HUES48 (cell line): ENCODE measurements around the gene MYO1E.

Experiments used
- H3K27ac ChIP-seq: one replicate; pipeline ENCODE4 v1.7.0; 2013; ENCODE audit warnings: low read depth, low read length, inconsistent platforms
- H3K27me3 ChIP-seq: 2 replicates; pipeline ENCODE4 v1.6.1; 2013; ENCODE audit warnings: mild to moderate bottlenecking, low read length; ENCODE audit not compliant: control insufficient read depth, insufficient read depth
- H3K36me3 ChIP-seq: 2 replicates; pipeline ENCODE4 v1.6.1; 2013; ENCODE audit warnings: low read length; ENCODE audit not compliant: control insufficient read depth, insufficient read depth
- H3K4me1 ChIP-seq: 2 replicates; pipeline ENCODE4 v1.6.1; 2013; ENCODE audit warnings: mild to moderate bottlenecking, low read length; ENCODE audit not compliant: control insufficient read depth, insufficient read depth
- H3K4me3 ChIP-seq: 2 replicates; pipeline ENCODE4 v1.5.1; 2013; ENCODE audit warnings: mild to moderate bottlenecking, low read depth, low read length
- H3K9ac ChIP-seq: 2 replicates; pipeline ENCODE4 v1.6.1; 2013; ENCODE audit warnings: mild to moderate bottlenecking, low read depth, low read length, moderate library complexity
- H3K9me3 ChIP-seq: 2 replicates; pipeline ENCODE4 v1.6.1; 2013; ENCODE audit warnings: low read length; ENCODE audit not compliant: control insufficient read depth, insufficient read depth

MYO1E gene

GRCh38 chr15:59104912-59105732, 267.5 kb downstream of the MYO1E start, which contains the start of gene CCNB2:
Gene CCNB2, plus strand, starts transcription at chr15:59105146. Its CDS starts 123 bp downstream, at chr15:59105269.
- Histone ChIP-seq H3K4me1 (no peaks in the 10 kb centered on the region), H3K9ac (peak within 1 kb of the TSS; percentile 95), H3K27ac (peak within 1 kb of the TSS; percentile 97), H3K9me3 (no peaks in the 10 kb centered on the region), H3K27me3 (no peaks in the 10 kb centered on the region), H3K4me3 (peak within 1 kb of the TSS; percentile 94), H3K36me3 (peaks cover 37% of the 10 kb centered on the region)

DNA sequence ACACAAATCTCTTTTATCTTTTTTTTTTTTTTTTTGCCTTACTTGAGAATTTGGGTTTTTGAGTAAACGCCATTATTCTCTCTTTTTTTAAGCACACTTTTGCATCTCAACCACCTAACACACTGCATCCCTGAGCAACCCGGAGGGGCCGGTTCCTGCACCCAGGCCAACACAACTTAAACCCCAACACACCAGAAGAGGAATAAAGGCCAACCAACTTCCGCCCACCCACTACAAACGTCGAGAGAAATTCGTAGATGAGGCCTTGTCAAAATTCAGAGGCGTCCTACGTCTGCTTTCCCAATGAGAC, 268.1 kb downstream of the MYO1E start:
- peak overlapping the region; percentile 97 for H3K27ac ChIP-seq
- H3K9ac ChIP-seq = peak overlapping the region; percentile 95
- no peaks in the 10 kb centered on the region for H3K27me3 ChIP-seq
- no peaks in the 10 kb centered on the region for H3K4me1 ChIP-seq
- peak overlapping the region; percentile 94 for H3K4me3 ChIP-seq
- H3K9me3 ChIP-seq = no peaks in the 10 kb centered on the region
- peaks cover 35% of the 10 kb centered on the region for H3K36me3 ChIP-seq

GRCh38 chr15:59099162-59099685, 273.4 kb downstream of the MYO1E start:
- Histone ChIP-seq H3K4me1 (no peaks in the 10 kb centered on the region), H3K27ac (no peak overlapping the region), H3K9ac (no peak overlapping the region), H3K36me3 (peaks cover 31% of the 10 kb centered on the region), H3K4me3 (no peak overlapping the region), H3K9me3 (no peaks in the 10 kb centered on the region), H3K27me3 (no peaks in the 10 kb centered on the region)

DNA sequence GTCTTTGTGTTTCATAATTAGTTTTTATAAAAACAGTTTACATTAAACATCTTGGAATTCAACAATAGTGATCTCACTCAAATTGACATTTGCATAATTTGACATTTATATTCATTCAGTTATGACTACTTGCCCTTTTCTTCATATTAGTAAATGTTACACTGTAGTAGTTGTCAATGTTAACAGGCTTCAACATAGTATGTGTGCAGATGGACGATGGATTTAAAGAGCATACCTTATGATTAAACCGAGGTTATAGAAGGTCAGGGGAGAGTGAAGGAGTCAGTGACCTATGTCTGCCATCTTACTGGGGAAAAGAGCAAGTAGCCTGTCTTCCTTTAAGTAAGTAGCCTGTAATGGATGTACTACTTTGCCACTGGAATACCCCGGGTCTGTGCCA, 276.2 kb downstream of the MYO1E start:
- H3K4me1 ChIP-seq = no peaks in the 10 kb centered on the region
- peaks cover 59% of the 10 kb centered on the region for H3K36me3 ChIP-seq
- H3K9ac ChIP-seq = no peak overlapping the region
- H3K27ac ChIP-seq = no peak overlapping the region
- H3K9me3 ChIP-seq = no peaks in the 10 kb centered on the region
- H3K4me3 ChIP-seq = no peak overlapping the region
- H3K27me3 ChIP-seq = no peaks in the 10 kb centered on the region

GRCh38 chr15:59094077-59094476, 278.6 kb downstream of the MYO1E start:
- no peaks in the 10 kb centered on the region for H3K27me3 ChIP-seq
- no peaks in the 10 kb centered on the region for H3K9me3 ChIP-seq
- no peak overlapping the region for H3K27ac ChIP-seq
- no peak overlapping the region for H3K9ac ChIP-seq
- peaks cover 76% of the 10 kb centered on the region for H3K36me3 ChIP-seq
- no peak overlapping the region for H3K4me3 ChIP-seq
- H3K4me1 ChIP-seq = no peaks in the 10 kb centered on the region

DNA sequence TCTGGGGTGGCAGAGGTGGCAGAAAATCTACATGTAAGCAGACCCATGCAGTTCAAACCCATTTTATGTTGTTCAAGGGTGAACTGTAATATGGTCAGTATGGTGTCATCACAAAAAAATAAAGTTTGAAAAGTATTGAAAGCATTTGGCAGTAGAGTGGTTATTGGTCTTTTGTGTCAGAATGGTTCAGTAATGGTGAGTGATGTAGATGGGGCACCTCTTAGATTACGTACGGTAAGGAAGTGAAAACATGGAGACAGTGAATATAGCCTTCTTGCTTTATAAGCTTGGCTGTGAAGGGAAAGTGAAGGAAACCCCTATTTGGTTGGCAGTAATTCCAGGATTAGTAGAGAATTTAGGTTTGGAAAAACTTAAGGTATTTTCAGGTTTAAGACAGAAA, 284.9 kb downstream of the MYO1E start:
- no peak overlapping the region for H3K27ac ChIP-seq
- H3K36me3 ChIP-seq = peaks cover 76% of the 10 kb centered on the region
- H3K4me3 ChIP-seq = no peak overlapping the region
- peaks cover 10% of the 10 kb centered on the region for H3K4me1 ChIP-seq
- no peaks in the 10 kb centered on the region for H3K9me3 ChIP-seq
- no peak overlapping the region for H3K9ac ChIP-seq
- no peaks in the 10 kb centered on the region for H3K27me3 ChIP-seq
